GM23338 (cell line): ENCODE results near the gene IFNLR1. TPM values are rescaled to one million over a fixed set of nuclear protein-coding genes. Genes with fewer than 3 reads are reported as not detected.

Source experiments
- REST ChIP-seq: IDR thresholded peaks from one replicate; pipeline ENCODE4 v1.6.1; 2018; ENCODE audit warnings: antibody characterized with exemption; ENCODE audit not compliant: unreplicated experiment
- ZNF462 ChIP-seq: fragments of 250-450 bp; sonication (Bioruptor Pico); IDR thresholded peaks from 2 replicates; pipeline ENCODE4 v1.5.0; 2020; ENCODE audit warnings: mild to moderate bottlenecking, moderate library complexity
- polyA plus RNA-seq: library from polyadenylated mRNA; unstranded; fragments of >200 nt; fragmentation: Nextera tagmentation; extraction: Ambion mirVana; gene quantifications from 2 replicates; pipeline ENCODE4 v1.2.1, GENCODE V29; 2016
- total RNA-seq: library from RNA; depleted of rRNA; stranded (reverse); fragments of >200 nt; shearing (Covaris generic); gene quantifications from 2 replicates; pipeline ENCODE4 v1.2.3, GENCODE V29; 2014

Gene IFNLR1
- total and polyA plus RNA-seq, 2 experiments from 2014 or later: 4.2 to 6.2 TPM

DNA sequence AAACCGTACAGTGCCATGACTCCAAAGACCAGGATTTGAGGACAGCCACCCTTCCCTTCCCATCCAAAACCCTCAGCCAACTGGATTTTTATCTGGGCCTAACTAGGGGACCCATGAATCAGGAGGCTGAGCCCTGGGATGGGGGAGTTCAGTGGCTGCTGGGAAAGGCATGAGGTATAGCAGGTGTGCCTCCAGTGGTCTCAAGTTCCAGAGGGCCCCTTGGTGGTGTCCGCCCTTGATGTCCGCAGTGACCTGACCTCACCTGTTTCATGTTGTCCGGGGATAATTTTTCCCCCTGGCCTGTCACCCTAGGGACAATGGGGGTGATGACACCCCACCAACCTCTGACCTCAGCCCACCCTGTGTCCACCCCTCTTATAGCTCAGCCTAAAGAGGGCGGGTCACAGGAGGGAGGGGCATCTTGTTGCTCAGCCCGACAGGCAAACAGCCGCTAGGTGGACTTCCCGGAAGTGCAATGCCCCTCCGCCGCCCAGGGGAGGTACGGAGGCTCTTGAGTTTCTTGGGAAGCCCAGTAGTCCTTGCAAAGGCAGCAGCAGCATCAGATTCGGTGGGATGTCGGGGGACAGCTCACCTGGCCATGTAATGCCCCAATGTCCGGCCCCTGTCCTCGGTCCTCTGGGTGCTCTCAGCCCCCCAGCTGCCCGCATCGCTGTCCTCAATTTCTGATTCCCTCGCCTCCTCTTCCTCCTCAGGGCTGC is 30.4 kb downstream of the IFNLR1 start (continued):
- TF ChIP-seq ZNF462 (CRISPR knock-in tag) (no peak), REST (no peak)
